ENCODE results near the gene MXD3. TPM values are rescaled to one million over a fixed set of nuclear protein-coding genes. Genes with fewer than 3 reads are reported as not detected.

The MXD3 gene
- total RNA-seq, 1 donor from 2014 or later, result 29.5 TPM

DNA sequence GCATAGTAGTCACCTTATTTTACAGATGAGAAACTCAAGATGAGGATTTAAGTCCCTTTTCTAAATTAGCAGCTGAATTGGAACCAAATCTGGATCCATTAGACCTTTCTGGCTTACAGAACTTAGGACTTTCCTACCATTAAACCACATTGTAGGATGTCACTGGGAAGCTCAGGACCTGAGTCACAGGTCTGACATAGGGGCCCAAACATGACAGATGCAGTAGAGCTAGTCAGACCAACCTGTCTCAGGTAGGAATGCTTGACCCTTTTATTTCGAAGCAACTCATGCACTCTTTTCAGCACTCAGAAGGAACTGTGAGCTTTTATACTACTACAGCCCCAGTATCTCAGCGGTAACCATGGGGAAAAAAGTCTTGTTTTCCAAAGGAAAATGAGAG, 10.7 kb downstream of the MXD3 start:
- H3K27me3 Mint-ChIP-seq, result no peaks in the 10 kb centered on the region
- TF ChIP-seq, protein P1, sequence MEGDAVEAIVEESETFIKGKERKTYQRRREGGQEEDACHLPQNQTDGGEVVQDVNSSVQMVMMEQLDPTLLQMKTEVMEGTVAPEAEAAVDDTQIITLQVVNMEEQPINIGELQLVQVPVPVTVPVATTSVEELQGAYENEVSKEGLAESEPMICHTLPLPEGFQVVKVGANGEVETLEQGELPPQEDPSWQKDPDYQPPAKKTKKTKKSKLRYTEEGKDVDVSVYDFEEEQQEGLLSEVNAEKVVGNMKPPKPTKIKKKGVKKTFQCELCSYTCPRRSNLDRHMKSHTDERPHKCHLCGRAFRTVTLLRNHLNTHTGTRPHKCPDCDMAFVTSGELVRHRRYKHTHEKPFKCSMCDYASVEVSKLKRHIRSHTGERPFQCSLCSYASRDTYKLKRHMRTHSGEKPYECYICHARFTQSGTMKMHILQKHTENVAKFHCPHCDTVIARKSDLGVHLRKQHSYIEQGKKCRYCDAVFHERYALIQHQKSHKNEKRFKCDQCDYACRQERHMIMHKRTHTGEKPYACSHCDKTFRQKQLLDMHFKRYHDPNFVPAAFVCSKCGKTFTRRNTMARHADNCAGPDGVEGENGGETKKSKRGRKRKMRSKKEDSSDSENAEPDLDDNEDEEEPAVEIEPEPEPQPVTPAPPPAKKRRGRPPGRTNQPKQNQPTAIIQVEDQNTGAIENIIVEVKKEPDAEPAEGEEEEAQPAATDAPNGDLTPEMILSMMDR (conservative IDR thresholded peaks at IDR 0.05), result no peak
- H3K36me3 Mint-ChIP-seq, result peaks cover 15% of the 10 kb centered on the region
- peaks cover 67% of the 10 kb centered on the region for H3K4me1 Mint-ChIP-seq (ENCODE audit: unreplicated experiment)
- DNase-seq (ENCODE audit: extremely low spot score, unreplicated experiment), result peak; percentile 2
- H3K27ac Mint-ChIP-seq, result peak overlapping the region; percentile 100
- no peaks in the 10 kb centered on the region for H3K9me3 Mint-ChIP-seq
- peak overlapping the region; percentile 96 for H3K4me3 Mint-ChIP-seq

DNA sequence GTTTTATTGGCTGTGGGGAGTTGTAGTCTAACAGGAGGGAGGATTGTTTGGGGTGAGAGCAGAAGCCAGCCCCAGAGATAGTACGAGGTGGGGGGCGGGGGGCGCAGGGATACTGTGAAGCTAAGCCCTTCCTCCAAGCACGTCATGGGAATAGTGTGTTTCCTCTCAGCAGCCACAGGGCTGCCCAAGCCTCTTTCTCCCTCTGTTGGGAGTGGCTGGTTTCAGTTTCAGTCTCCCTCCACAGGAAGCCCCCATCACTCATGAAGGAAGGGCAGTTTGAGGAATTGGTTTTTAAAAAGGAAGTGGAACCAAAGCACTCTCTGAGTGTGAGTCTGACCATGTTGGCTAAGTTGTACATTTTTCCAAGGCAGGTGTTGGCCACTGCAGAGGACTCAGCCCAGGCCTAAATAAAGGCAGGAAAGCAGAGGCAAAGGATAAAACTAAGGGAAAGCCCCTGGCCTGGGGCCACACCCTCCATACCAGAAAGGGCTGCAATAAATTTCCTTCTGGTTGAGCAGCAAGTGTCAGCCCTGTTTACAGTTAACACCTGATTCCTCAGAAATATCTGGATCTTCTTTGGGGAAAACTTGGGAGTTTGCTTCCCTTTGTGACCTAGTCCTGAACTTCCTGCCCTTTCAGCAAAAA, 11.3 kb downstream of the MXD3 start:
- Mint-ChIP-seq H3K4me3 (peak overlapping the region; percentile 96), H3K27me3 (no peaks in the 10 kb centered on the region), H3K27ac (peak overlapping the region; percentile 100), H3K4me1 (ENCODE audit: unreplicated experiment) (peaks cover 65% of the 10 kb centered on the region), H3K36me3 (peaks cover 13% of the 10 kb centered on the region), H3K9me3 (no peaks in the 10 kb centered on the region)
- DNase-seq (ENCODE audit: extremely low spot score, unreplicated experiment), result peak; percentile 58
- TF ChIP-seq, protein P1 (conservative IDR thresholded peaks at IDR 0.05), result no peak

- H3K4me1 Mint-ChIP-seq (ENCODE audit: unreplicated experiment), result peaks cover 60% of the 10 kb centered on the region
- no peaks in the 10 kb centered on the region for H3K27me3 Mint-ChIP-seq
- TF ChIP-seq, protein P1 (conservative IDR thresholded peaks at IDR 0.05), result no peak
- H3K27ac Mint-ChIP-seq, result peak overlapping the region; percentile 100
- H3K9me3 Mint-ChIP-seq, result no peaks in the 10 kb centered on the region
- H3K4me3 Mint-ChIP-seq, result peak overlapping the region; percentile 35
- peaks cover 13% of the 10 kb centered on the region for H3K36me3 Mint-ChIP-seq
- no peak for DNase-seq (ENCODE audit: extremely low spot score, unreplicated experiment)
These were observed 12.0 kb downstream of the MXD3 start for GRCh38 chr5:177299697-177300096.

- Mint-ChIP-seq H3K27me3 (no peaks in the 10 kb centered on the region), H3K4me3 (no peak overlapping the region), H3K36me3 (peaks cover 11% of the 10 kb centered on the region), H3K9me3 (no peaks in the 10 kb centered on the region), H3K4me1 (ENCODE audit: unreplicated experiment) (peaks cover 52% of the 10 kb centered on the region), H3K27ac (peak overlapping the region; percentile 100)
- TF ChIP-seq, protein P1 (conservative IDR thresholded peaks at IDR 0.05), result no peak
- DNase-seq (ENCODE audit: extremely low spot score, unreplicated experiment), result no peak
These were observed 13.8 kb downstream of the MXD3 start for GRCh38 chr5:177297922-177298321.

DNA sequence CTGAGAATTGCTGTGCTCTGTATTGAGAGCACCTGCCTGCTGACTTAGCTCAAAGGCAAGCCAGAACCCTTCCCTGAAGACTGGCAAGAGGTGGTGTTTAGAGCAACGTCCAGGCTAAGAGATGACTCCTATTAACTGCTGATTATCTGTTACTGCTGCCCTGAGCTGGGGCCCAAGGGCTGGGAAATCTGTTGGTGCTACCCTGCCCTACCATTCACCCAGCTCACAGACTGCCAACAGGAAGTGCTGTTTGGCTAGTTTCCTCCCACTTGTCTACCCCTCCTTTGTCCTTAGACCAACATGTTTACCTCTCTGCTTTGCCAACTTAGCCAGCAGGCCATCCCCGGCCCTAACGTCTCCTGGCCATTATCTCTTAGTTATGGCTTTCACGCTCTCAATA, 15.1 kb downstream of the MXD3 start:
- Mint-ChIP-seq H3K36me3 (peaks cover 21% of the 10 kb centered on the region), H3K4me1 (ENCODE audit: unreplicated experiment) (peaks cover 43% of the 10 kb centered on the region)

More for the DNA sequence above, 15.1 kb downstream of the MXD3 start:
- Mint-ChIP-seq H3K27ac (peak overlapping the region; percentile 46), H3K27me3 (no peaks in the 10 kb centered on the region), H3K4me3 (no peak overlapping the region), H3K9me3 (no peaks in the 10 kb centered on the region)
- DNase-seq (ENCODE audit: extremely low spot score, unreplicated experiment), result peak; percentile 42
- TF ChIP-seq, protein P1 (conservative IDR thresholded peaks at IDR 0.05), result no peak
